ENCODE data around the gene HTR3A.

DNA sequence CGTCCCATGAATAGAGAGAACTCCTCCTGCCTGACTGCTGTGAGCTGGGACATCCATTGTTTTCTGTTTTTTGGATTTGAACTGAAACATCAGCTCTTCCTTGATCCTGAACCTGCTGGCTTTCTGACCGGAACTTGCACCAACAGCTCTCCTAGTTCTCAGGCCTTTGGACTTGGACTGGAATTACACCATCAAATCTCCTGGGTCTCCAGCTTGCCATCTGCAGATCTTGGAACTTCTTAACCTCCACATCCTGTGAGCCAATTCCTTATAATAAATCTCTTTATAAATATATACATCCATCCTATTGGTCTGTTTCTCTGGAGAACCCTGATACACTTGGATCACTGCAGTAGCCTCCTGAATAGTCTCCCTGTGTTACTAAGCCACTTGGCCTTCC is 42.1 kb downstream of the HTR3A start:
- TF ChIP-seq, protein P1, sequence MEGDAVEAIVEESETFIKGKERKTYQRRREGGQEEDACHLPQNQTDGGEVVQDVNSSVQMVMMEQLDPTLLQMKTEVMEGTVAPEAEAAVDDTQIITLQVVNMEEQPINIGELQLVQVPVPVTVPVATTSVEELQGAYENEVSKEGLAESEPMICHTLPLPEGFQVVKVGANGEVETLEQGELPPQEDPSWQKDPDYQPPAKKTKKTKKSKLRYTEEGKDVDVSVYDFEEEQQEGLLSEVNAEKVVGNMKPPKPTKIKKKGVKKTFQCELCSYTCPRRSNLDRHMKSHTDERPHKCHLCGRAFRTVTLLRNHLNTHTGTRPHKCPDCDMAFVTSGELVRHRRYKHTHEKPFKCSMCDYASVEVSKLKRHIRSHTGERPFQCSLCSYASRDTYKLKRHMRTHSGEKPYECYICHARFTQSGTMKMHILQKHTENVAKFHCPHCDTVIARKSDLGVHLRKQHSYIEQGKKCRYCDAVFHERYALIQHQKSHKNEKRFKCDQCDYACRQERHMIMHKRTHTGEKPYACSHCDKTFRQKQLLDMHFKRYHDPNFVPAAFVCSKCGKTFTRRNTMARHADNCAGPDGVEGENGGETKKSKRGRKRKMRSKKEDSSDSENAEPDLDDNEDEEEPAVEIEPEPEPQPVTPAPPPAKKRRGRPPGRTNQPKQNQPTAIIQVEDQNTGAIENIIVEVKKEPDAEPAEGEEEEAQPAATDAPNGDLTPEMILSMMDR (conservative IDR thresholded peaks at IDR 0.05 in 1 of 2, IDR thresholded peaks at IDR 0.05 in 1 of 2; ENCODE audit: extremely low read depth in 1 of 2, insufficient read depth in 1 of 2, low read depth in 1 of 2, low read length in 2 of 2) = no peak
- TF ChIP-seq EZH2 (IDR thresholded peaks at IDR 0.05; ENCODE audit: borderline replicate concordance, low read length) = no peak
